ENCODE results near the gene FYB1.

GRCh38 chr5:39194466-39195136, 24.8 kb downstream of the FYB1 start:
- TF ChIP-seq CTCF (conservative IDR thresholded peaks at IDR 0.05; ENCODE audit: low read depth, low read length) (no peak), EZH2 (IDR thresholded peaks at IDR 0.05; ENCODE audit: borderline replicate concordance, low read depth, low read length, poor library complexity, severe bottlenecking) (no peak)

Measured in A673 (cell line).